Natural killer cell (primary cell): ENCODE data around the gene TMEM174. TPM values are rescaled to one million over a fixed set of nuclear protein-coding genes. Genes with fewer than 3 reads are reported as not detected.

ENCODE experiments used
- ATAC-seq, 3 donors: fragments of 150-1000 bp in 2 of 3; fragments of 200-7000 bp in 1 of 3; cut with Tn5 transposase; 1 replicate in 1 of 3; 2 replicates in 2 of 3; pipeline ENCODE4 v1.10.0; 2021; ENCODE audit warnings: mild to moderate bottlenecking in 2 of 3, moderate library complexity in 2 of 3
- DNase-seq, 2 donors: peaks; one replicate each; pipeline versions ENCODE4 v3.0.0 to v3.0.0-alpha.2; 2013 to 2021; ENCODE audit warnings: mixed read lengths in 1 of 2
- H3K27ac ChIP-seq: one replicate; pipeline ENCODE4 v1.5.1; 2013; ENCODE audit warnings: mild to moderate bottlenecking, low read length
- H3K27me3 ChIP-seq: one replicate; pipeline ENCODE4 v1.6.1; 2013; ENCODE audit warnings: low read length; ENCODE audit not compliant: control insufficient read depth, insufficient read depth
- H3K36me3 ChIP-seq: one replicate; pipeline ENCODE4 v1.6.1; 2013; ENCODE audit warnings: low read length; ENCODE audit not compliant: control insufficient read depth, insufficient read depth
- H3K4me1 ChIP-seq: one replicate; pipeline ENCODE4 v1.6.1; 2013; ENCODE audit warnings: low read length; ENCODE audit not compliant: control insufficient read depth, insufficient read depth
- H3K4me3 ChIP-seq: one replicate; pipeline ENCODE4 v1.5.1; 2013; ENCODE audit warnings: low read length
- H3K9me3 ChIP-seq: one replicate; pipeline ENCODE4 v1.6.1; 2013; ENCODE audit warnings: low read length; ENCODE audit not compliant: control insufficient read depth, insufficient read depth
- H3K27ac Mint-ChIP-seq, 2 donors: one replicate each; pipeline ENCODE4 v1.8.0; 2022; ENCODE audit warnings: mild to moderate bottlenecking in 2 of 2, mixed read lengths in 2 of 2, moderate library complexity in 1 of 2
- H3K27me3 Mint-ChIP-seq, 2 donors: one replicate each; pipeline ENCODE4 v1.8.0; 2022; ENCODE audit warnings: low read depth in 2 of 2, mixed read lengths in 2 of 2
- H3K36me3 Mint-ChIP-seq: one replicate; pipeline ENCODE4 v1.8.0; 2022; ENCODE audit warnings: mixed read lengths
- H3K4me1 Mint-ChIP-seq, 2 donors: one replicate each; pipeline ENCODE4 v1.8.0; 2022; ENCODE audit warnings: mixed read lengths in 2 of 2
- H3K4me3 Mint-ChIP-seq: one replicate; pipeline ENCODE4 v1.8.0; 2022; ENCODE audit warnings: mild to moderate bottlenecking, moderate library complexity, mixed read lengths
- H3K9me3 Mint-ChIP-seq, 2 donors: one replicate each; pipeline ENCODE4 v1.8.0; 2022; ENCODE audit warnings: mixed read lengths in 2 of 2
- CTCF ChIP-seq: fragments of 200-600 bp; IDR thresholded peaks from one replicate; pipeline ENCODE4 v1.8.0; 2022; ENCODE audit warnings: antibody characterized with exemption
- WGBS: methylation state at CpG from one replicate; pipeline ENCODE4 v1.1.7; 2013; ENCODE audit warnings: missing lambda C conversion rate; ENCODE audit not compliant: insufficient coverage; 5-methylcytosine and 5-hydroxymethylcytosine counted together
- intact Hi-C: fragments of 100-400 bp; cut with micrococcal nuclease; formaldehyde crosslinking; loops from one replicate; pipeline ENCODE4 v1.14.2; 2022
- total RNA-seq, 4 donors: library from RNA; stranded (reverse); fragments of 120-200 nt in 1 of 4; gene quantifications; one replicate each; pipeline versions ENCODE4 v1.2.3 to v1.2.4, GENCODE V29; 2013 to 2022

Gene TMEM174
- total RNA-seq, 3 donors from 2014 or later (not counting 1 experiment from before 2014, with no cell fraction given), result not detected

DNA sequence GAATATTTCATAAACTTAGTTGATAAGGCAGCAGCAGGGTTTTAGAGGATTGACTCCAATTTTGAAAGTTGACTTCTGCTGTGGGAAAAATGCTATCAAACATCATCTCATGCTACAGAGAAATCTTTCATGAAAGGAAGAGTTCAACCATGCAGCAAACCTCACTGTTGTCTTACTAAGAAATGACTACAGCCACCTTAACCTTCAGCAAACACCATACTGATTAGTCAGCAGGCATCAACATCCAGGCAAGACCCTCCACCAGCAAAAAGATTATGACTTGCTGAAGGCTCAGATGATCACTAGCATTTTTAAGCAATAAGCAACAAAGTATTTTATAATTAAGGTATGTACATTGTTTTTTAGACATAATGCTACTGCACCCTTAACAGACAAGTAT is 7.6 kb downstream of the TMEM174 start:
- no peaks in the 10 kb centered on the region for H3K36me3 Mint-ChIP-seq
- no peak overlapping the region for H3K4me3 Mint-ChIP-seq
- H3K9me3 ChIP-seq, result no peaks in the 10 kb centered on the region
- ATAC-seq (no peak), DNase-seq (no peak)
- no peaks in the 10 kb centered on the region for H3K4me1 ChIP-seq
- no peak overlapping the region for H3K27ac Mint-ChIP-seq
- peaks cover 38 to 84% of the 10 kb centered on the region in 2 donors for H3K27me3 Mint-ChIP-seq
- H3K9me3 Mint-ChIP-seq, result no peaks in the 10 kb centered on the region
- TF ChIP-seq CTCF, result no peak
- intact Hi-C loops, result no loop called here
- H3K4me1 Mint-ChIP-seq, result no peaks in the 10 kb centered on the region
- H3K36me3 ChIP-seq, result no peaks in the 10 kb centered on the region
- no peak overlapping the region for H3K27ac ChIP-seq
- H3K27me3 ChIP-seq, result peaks cover 7% of the 10 kb centered on the region
- H3K4me3 ChIP-seq, result no peak overlapping the region

DNA sequence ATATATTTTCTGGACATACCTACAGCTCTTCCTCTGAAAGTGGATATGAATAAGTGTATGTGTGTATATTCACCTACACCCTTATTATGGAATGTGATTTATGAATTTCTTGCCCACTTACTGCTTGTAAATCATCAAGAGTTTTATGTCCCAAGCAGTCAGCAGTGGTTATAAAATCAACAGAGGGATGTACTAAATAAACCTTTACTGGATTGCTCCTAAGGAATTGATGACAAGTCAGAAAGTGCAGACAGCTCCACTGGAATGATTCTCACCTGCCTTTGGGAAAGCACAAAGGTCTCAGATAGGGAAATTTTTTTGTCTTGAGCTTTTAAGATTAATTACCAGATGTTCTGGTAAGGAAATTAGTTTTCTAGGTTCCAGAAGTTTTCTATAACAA is 9.3 kb downstream of the TMEM174 start:
- no peak overlapping the region for H3K27ac ChIP-seq
- H3K36me3 ChIP-seq, result no peaks in the 10 kb centered on the region
- H3K36me3 Mint-ChIP-seq, result no peaks in the 10 kb centered on the region
- intact Hi-C loops, result no loop called here
- peaks cover 7% of the 10 kb centered on the region for H3K27me3 ChIP-seq
- no peak overlapping the region for H3K4me3 ChIP-seq
- no peak overlapping the region for H3K4me3 Mint-ChIP-seq
- DNase-seq, result no peak
- no peaks in the 10 kb centered on the region for H3K4me1 Mint-ChIP-seq
- no peak for TF ChIP-seq CTCF
- peaks cover 33 to 76% of the 10 kb centered on the region in 2 donors for H3K27me3 Mint-ChIP-seq
- no peak for ATAC-seq
- no peaks in the 10 kb centered on the region for H3K9me3 Mint-ChIP-seq
- H3K4me1 ChIP-seq, result no peaks in the 10 kb centered on the region
- H3K27ac Mint-ChIP-seq, result no peak overlapping the region
- H3K9me3 ChIP-seq, result no peaks in the 10 kb centered on the region

- Mint-ChIP-seq H3K27me3 (peaks cover 31 to 70% of the 10 kb centered on the region in 2 donors), H3K4me1 (no peaks in the 10 kb centered on the region), H3K27ac (no peak overlapping the region), H3K36me3 (no peaks in the 10 kb centered on the region), H3K9me3 (no peaks in the 10 kb centered on the region), H3K4me3 (no peak overlapping the region)
- Histone ChIP-seq H3K4me1 (no peaks in the 10 kb centered on the region), H3K9me3 (no peaks in the 10 kb centered on the region), H3K36me3 (no peaks in the 10 kb centered on the region), H3K4me3 (no peak overlapping the region), H3K27me3 (peaks cover 4% of the 10 kb centered on the region), H3K27ac (no peak overlapping the region)
- WGBS, result 82% methylated on average over 5 of the region's 6 CpGs
- TF ChIP-seq CTCF, result no peak
- intact Hi-C loops, result no loop called here
- DNase-seq (no peak), ATAC-seq (no peak)
Measured at GRCh38 chr5:73183000-73183399, 10.0 kb downstream of the TMEM174 start.

DNA sequence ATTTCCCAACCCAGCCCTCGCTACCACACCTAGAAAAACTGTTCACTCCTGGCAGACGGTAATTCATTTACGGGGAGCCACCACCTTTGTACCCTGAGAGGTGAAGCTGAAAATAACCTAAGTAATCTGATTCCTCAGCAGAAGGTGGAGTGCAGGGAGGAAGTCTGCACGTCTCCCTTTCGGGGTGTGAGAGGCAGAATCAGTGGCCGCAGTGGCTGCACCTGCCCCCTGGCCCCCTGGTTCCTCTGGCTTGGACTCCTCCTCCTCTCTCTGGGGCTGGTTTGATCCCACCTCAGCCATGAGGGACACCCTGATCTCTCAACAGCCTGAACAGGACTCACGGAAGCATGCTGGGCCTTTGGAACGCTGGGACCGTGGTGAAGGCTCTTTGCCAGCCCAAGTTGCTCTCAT is 10.5 kb downstream of the TMEM174 start:
- no peak for TF ChIP-seq CTCF
- Histone ChIP-seq H3K9me3 (no peaks in the 10 kb centered on the region), H3K27ac (no peak overlapping the region), H3K27me3 (peaks cover 2% of the 10 kb centered on the region), H3K36me3 (no peaks in the 10 kb centered on the region), H3K4me3 (no peak overlapping the region), H3K4me1 (no peaks in the 10 kb centered on the region)
- intact Hi-C loops, result no loop called here
- no peak for DNase-seq
- Mint-ChIP-seq H3K27ac (no peak overlapping the region), H3K4me1 (no peaks in the 10 kb centered on the region), H3K9me3 (no peaks in the 10 kb centered on the region), H3K27me3 (peaks cover 28 to 66% of the 10 kb centered on the region in 2 donors), H3K4me3 (no peak overlapping the region), H3K36me3 (no peaks in the 10 kb centered on the region)
- no peak for ATAC-seq
- whole genome bisulfite sequencing, result 73% methylated on average over 9 of the region's 9 CpGs
